Astrocyte (in vitro differentiated cells and primary cell): Measurements from ENCODE around the gene CCDC178. TPM values are rescaled to one million over a fixed set of nuclear protein-coding genes. Genes with fewer than 3 reads are reported as not detected.

Source experiments
- DNase-seq: peaks from one replicate; pipeline ENCODE4 v3.0.0-alpha.2; 2010; ENCODE audit warnings: low read depth
- FAIRE-seq: peaks from 2 replicates; lab custom pipeline; 2011; peaks lifted over from hg19 to GRCh38; lab: Jason Lieb, UNC
- H2AFZ ChIP-seq: 2 replicates; pipeline ENCODE4 v1.6.0; 2012; ENCODE audit warnings: low read depth, low read length, inconsistent platforms
- H3K27ac ChIP-seq: 2 replicates; pipeline ENCODE4 v1.5.1; 2011; ENCODE audit warnings: low read depth, low read length, inconsistent platforms
- H3K27me3 ChIP-seq: 2 replicates; pipeline ENCODE4 v1.6.0; 2011; ENCODE audit warnings: low read length, inconsistent platforms; ENCODE audit not compliant: insufficient read depth
- H3K36me3 ChIP-seq: 2 replicates; pipeline ENCODE4 v1.5.1; 2011; ENCODE audit warnings: low read length, inconsistent platforms; ENCODE audit not compliant: insufficient read depth
- H3K4me1 ChIP-seq: 2 replicates; pipeline ENCODE4 v1.5.1; 2011; ENCODE audit warnings: low read length, inconsistent platforms; ENCODE audit not compliant: insufficient read depth
- H3K4me2 ChIP-seq: 2 replicates; pipeline ENCODE4 v1.6.0; 2012; ENCODE audit warnings: low read length, inconsistent platforms
- H3K4me3 ChIP-seq: 2 replicates; pipeline ENCODE4 v1.5.1; 2011; ENCODE audit warnings: low read depth, mild to moderate bottlenecking, low read length, inconsistent platforms; ENCODE audit not compliant: insufficient read depth
- H3K79me2 ChIP-seq: 2 replicates; pipeline ENCODE4 v1.6.0; 2012; ENCODE audit warnings: mild to moderate bottlenecking, low read length, inconsistent platforms; ENCODE audit not compliant: insufficient read depth
- H3K9ac ChIP-seq: 2 replicates; pipeline ENCODE4 v1.6.0; 2012; ENCODE audit warnings: mild to moderate bottlenecking, low read length, inconsistent platforms
- H3K9me3 ChIP-seq: 2 replicates; pipeline ENCODE4 v1.5.1; 2012; ENCODE audit warnings: low read depth, mild to moderate bottlenecking, low read length, inconsistent platforms; ENCODE audit not compliant: insufficient read depth
- H4K20me1 ChIP-seq: 2 replicates; pipeline ENCODE4 v1.6.0; 2012; ENCODE audit warnings: low read length, inconsistent platforms; ENCODE audit not compliant: insufficient read depth
- H3K27ac Mint-ChIP-seq: one replicate; pipeline ENCODE4 v1.8.0; 2021; ENCODE audit warnings: mild to moderate bottlenecking, mixed read lengths; ENCODE audit not compliant: unreplicated experiment
- H3K27me3 Mint-ChIP-seq: one replicate; pipeline ENCODE4 v1.8.0; 2021; ENCODE audit warnings: low read depth, mixed read lengths; ENCODE audit not compliant: unreplicated experiment
- H3K36me3 Mint-ChIP-seq: one replicate; pipeline ENCODE4 v1.8.0; 2021; ENCODE audit warnings: low read depth, mixed read lengths; ENCODE audit not compliant: unreplicated experiment
- H3K4me1 Mint-ChIP-seq: one replicate; pipeline ENCODE4 v1.8.0; 2021; ENCODE audit warnings: low read depth, mixed read lengths; ENCODE audit not compliant: unreplicated experiment
- H3K4me3 Mint-ChIP-seq: one replicate; pipeline ENCODE4 v1.8.0; 2021; ENCODE audit warnings: mild to moderate bottlenecking, moderate library complexity, mixed read lengths; ENCODE audit not compliant: unreplicated experiment
- H3K9me3 Mint-ChIP-seq: one replicate; pipeline ENCODE4 v1.8.0; 2021; ENCODE audit warnings: mild to moderate bottlenecking, mixed read lengths; ENCODE audit not compliant: unreplicated experiment
- EZH2 ChIP-seq: IDR thresholded peaks from 2 replicates; pipeline ENCODE4 v1.6.1; 2012; ENCODE audit warnings: mild to moderate bottlenecking, low read length, inconsistent platforms; ENCODE audit not compliant: insufficient read depth
- total RNA-seq: library from RNA; stranded (reverse); gene quantifications from 2 replicates; pipeline ENCODE4 v1.2.1, GENCODE V29; 2021
- TF ChIP-seq, protein P1 (sequence below): IDR thresholded peaks from 2 replicates; pipeline ENCODE4 v1.5.1; 2011; ENCODE audit warnings: low read depth, mild to moderate bottlenecking, inconsistent platforms, low read length, moderate library complexity; ENCODE audit not compliant: insufficient read depth

Gene CCDC178
- total RNA-seq, 1 donor from 2014 or later: 0.30 TPM

DNA sequence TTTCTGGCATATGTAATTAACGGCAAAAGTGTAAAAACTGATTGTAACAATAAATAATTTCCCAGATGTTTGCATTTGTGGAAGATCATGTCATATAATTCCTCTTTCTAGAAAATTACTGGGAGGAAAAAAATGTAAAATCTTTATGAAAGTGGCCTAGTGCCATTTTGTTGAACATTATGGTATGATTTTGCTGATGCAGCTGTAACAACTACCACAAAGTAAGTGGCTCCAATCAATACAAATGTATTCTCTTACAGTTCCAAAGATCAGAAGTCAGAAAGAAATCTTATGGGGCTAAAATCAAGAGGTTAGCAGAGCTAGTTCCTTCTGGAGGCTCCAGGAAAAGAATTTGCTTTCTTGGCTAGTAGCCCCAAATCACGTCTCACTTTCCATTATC lies 281.4 kb downstream of the CCDC178 start:
- no peak for DNase-seq
- no peak for FAIRE-seq

DNA sequence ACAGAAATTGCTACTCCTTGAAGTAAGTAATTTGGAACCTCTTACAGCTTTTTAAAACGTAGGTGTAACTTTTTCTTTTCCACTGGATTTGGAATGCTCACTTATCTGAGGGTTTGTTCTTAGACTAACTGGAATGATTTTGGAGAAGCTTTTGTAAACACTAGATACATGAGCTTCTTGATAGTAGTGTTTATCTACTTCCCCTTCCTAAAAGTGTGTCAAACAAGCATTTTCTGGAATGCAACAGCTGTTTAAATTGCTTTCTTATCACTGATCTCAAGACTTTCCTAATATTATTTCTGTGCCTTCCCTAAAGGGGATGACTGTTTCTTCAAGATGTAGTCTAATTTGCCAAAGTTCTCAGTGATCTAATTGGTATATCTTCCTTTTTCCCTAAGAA lies 282.6 kb downstream of the CCDC178 start:
- Mint-ChIP-seq H3K36me3 (no peaks in the 10 kb centered on the region), H3K4me1 (peaks cover 30% of the 10 kb centered on the region), H3K27ac (peak overlapping the region; percentile 3), H3K9me3 (no peaks in the 10 kb centered on the region), H3K27me3 (no peaks in the 10 kb centered on the region), H3K4me3 (no peak overlapping the region)
- Histone ChIP-seq H3K27ac (no peak overlapping the region), H2AFZ (no peak overlapping the region), H3K4me3 (no peak overlapping the region), H3K27me3 (no peaks in the 10 kb centered on the region), H3K9me3 (no peaks in the 10 kb centered on the region), H3K79me2 (no peaks in the 10 kb centered on the region), H3K4me2 (no peak overlapping the region), H3K36me3 (no peaks in the 10 kb centered on the region), H3K9ac (no peak overlapping the region), H4K20me1 (no peaks in the 10 kb centered on the region), H3K4me1 (no peaks in the 10 kb centered on the region)
- FAIRE-seq (no peak), DNase-seq (peak; percentile 9)
- TF ChIP-seq EZH2: no peak
- TF ChIP-seq, protein P1, sequence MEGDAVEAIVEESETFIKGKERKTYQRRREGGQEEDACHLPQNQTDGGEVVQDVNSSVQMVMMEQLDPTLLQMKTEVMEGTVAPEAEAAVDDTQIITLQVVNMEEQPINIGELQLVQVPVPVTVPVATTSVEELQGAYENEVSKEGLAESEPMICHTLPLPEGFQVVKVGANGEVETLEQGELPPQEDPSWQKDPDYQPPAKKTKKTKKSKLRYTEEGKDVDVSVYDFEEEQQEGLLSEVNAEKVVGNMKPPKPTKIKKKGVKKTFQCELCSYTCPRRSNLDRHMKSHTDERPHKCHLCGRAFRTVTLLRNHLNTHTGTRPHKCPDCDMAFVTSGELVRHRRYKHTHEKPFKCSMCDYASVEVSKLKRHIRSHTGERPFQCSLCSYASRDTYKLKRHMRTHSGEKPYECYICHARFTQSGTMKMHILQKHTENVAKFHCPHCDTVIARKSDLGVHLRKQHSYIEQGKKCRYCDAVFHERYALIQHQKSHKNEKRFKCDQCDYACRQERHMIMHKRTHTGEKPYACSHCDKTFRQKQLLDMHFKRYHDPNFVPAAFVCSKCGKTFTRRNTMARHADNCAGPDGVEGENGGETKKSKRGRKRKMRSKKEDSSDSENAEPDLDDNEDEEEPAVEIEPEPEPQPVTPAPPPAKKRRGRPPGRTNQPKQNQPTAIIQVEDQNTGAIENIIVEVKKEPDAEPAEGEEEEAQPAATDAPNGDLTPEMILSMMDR: no peak

More for the DNA sequence above, 281.4 kb downstream of the CCDC178 start:
- Histone ChIP-seq H3K27me3 (no peaks in the 10 kb centered on the region), H3K9ac (no peak overlapping the region), H3K4me2 (no peak overlapping the region), H3K4me3 (no peak overlapping the region), H3K36me3 (no peaks in the 10 kb centered on the region), H3K9me3 (no peaks in the 10 kb centered on the region), H4K20me1 (no peaks in the 10 kb centered on the region), H2AFZ (no peak overlapping the region), H3K4me1 (no peaks in the 10 kb centered on the region), H3K79me2 (no peaks in the 10 kb centered on the region), H3K27ac (no peak overlapping the region)
- Mint-ChIP-seq H3K4me1 (peaks cover 26% of the 10 kb centered on the region), H3K27me3 (no peaks in the 10 kb centered on the region), H3K9me3 (no peaks in the 10 kb centered on the region), H3K27ac (no peak overlapping the region), H3K4me3 (no peak overlapping the region), H3K36me3 (no peaks in the 10 kb centered on the region)
- TF ChIP-seq, protein P1: no peak
- no peak for TF ChIP-seq EZH2

DNA sequence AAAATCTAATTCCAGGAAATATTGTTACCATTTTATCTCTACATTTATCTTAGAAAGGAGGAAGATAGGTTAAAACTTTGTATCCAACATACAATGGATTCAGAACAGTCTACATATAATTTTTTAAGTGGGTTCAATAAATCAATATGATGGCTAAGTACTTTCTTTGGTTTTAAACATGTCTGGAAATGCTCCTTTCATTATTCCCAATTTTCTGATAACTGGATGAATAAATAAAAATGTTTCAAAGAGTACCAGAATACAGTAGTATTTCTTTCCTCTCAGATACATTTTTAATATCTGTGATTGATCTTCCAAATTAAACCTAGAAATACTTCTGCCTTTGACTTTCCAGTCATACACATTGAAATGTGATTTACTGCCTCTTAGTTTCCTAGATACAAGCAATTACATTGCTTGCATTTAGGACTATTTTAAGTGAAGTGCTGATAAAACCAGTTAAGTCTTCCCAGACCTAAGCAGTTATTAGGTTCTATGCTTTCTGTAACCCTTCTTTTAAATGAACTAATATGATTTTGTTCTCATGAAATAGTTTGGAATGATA lies 283.5 kb downstream of the CCDC178 start:
- Histone ChIP-seq H2AFZ (no peak overlapping the region), H3K4me3 (no peak overlapping the region), H3K79me2 (no peaks in the 10 kb centered on the region), H3K27ac (no peak overlapping the region), H3K27me3 (no peaks in the 10 kb centered on the region), H3K9me3 (no peaks in the 10 kb centered on the region), H3K9ac (no peak overlapping the region), H3K4me2 (no peak overlapping the region), H4K20me1 (no peaks in the 10 kb centered on the region), H3K36me3 (no peaks in the 10 kb centered on the region), H3K4me1 (no peaks in the 10 kb centered on the region)
- DNase-seq: no peak
- no peaks in the 10 kb centered on the region for H3K27me3 Mint-ChIP-seq
- no peak overlapping the region for H3K4me3 Mint-ChIP-seq
- no peaks in the 10 kb centered on the region for H3K36me3 Mint-ChIP-seq
- no peak for FAIRE-seq
- peaks cover 39% of the 10 kb centered on the region for H3K4me1 Mint-ChIP-seq
- no peaks in the 10 kb centered on the region for H3K9me3 Mint-ChIP-seq
- no peak overlapping the region for H3K27ac Mint-ChIP-seq
- TF ChIP-seq, protein P1: no peak
- no peak for TF ChIP-seq EZH2
